ENCODE data around the gene SVBP.

The SVBP gene

GRCh38 chr1:42852608-42852980, 35.4 kb upstream of the SVBP start:
- H3K27ac ChIP-seq: no peak overlapping the region
- TF ChIP-seq CTCF (conservative IDR thresholded peaks at IDR 0.05; ENCODE audit: low read depth): no peak
- DNase-seq (ENCODE audit: low spot score): no peak
- ChIA-PET CTCF (interaction anchor here (0.7 kb wide), 2 partner anchors 274 to 1297 kb away, joined by 3 read pairs; no protein-coding TSS in a partner anchor), POLR2A (ENCODE audit: low non-redundant PET) (no interaction called here)

- no peak overlapping the region for H3K27ac ChIP-seq
- ChIA-PET POLR2A (ENCODE audit: low non-redundant PET) (no interaction called here), CTCF (interaction anchor here (0.7 kb wide), 2 partner anchors 274 to 1296 kb away, joined by 3 read pairs; no protein-coding TSS in a partner anchor)
- no peak for TF ChIP-seq CTCF (conservative IDR thresholded peaks at IDR 0.05; ENCODE audit: low read depth)
- no peak for DNase-seq (ENCODE audit: low spot score)
Measured at GRCh38 chr1:42851960-42852607, 34.9 kb upstream of the SVBP start.

- no peak for TF ChIP-seq CTCF (conservative IDR thresholded peaks at IDR 0.05; ENCODE audit: low read depth)
- no peak overlapping the region for H3K27ac ChIP-seq
- ChIA-PET POLR2A (ENCODE audit: low non-redundant PET) (no interaction called here), CTCF (no interaction called here)
- no peak for DNase-seq (ENCODE audit: low spot score)
Measured at GRCh38 chr1:42851420-42851819, 34.2 kb upstream of the SVBP start.

- ChIA-PET CTCF (no interaction called here), POLR2A (ENCODE audit: low non-redundant PET) (no interaction called here)
- no peak for TF ChIP-seq CTCF (conservative IDR thresholded peaks at IDR 0.05; ENCODE audit: low read depth)
- H3K27ac ChIP-seq: no peak overlapping the region
- DNase-seq (ENCODE audit: low spot score): no peak
Measured at GRCh38 chr1:42849944-42850343, 32.7 kb upstream of the SVBP start.

- DNase-seq (ENCODE audit: low spot score): no peak
- no peak for TF ChIP-seq CTCF (conservative IDR thresholded peaks at IDR 0.05; ENCODE audit: low read depth)
- H3K27ac ChIP-seq: no peak overlapping the region
- CTCF ChIA-PET: no interaction called here
- POLR2A ChIA-PET (ENCODE audit: low non-redundant PET): no interaction called here
Measured at GRCh38 chr1:42848823-42849537, 31.8 kb upstream of the SVBP start.

GRCh38 chr1:42847721-42848460, 30.7 kb upstream of the SVBP start:
- H3K27ac ChIP-seq: no peak overlapping the region
- ChIA-PET CTCF (interaction anchor here (0.6 kb wide), 1 partner anchor 752 kb away, joined by 3 read pairs; no protein-coding TSS in a partner anchor), POLR2A (ENCODE audit: low non-redundant PET) (no interaction called here)
- DNase-seq (ENCODE audit: low spot score): no peak
- TF ChIP-seq CTCF (conservative IDR thresholded peaks at IDR 0.05; ENCODE audit: low read depth): no peak

All from RWPE1 (cell line).